Neural cell (in vitro differentiated cells): ENCODE results near the gene BROX. TPM values are rescaled to one million over a fixed set of nuclear protein-coding genes. Genes with fewer than 3 reads are reported as not detected.

Source experiments
- H2AFZ ChIP-seq: fragments of 200-600, 300-800 bp; sonication (generic), shearing (Covaris generic); 2 replicates; pipeline ENCODE4 v1.6.0; 2014; ENCODE audit warnings: low read depth, mild to moderate bottlenecking, antibody characterized with exemption, low read length, moderate library complexity
- H3F3A ChIP-seq: fragments of 200-600 bp; shearing (Covaris generic); 2 replicates; pipeline ENCODE4 v1.6.1; 2016; ENCODE audit warnings: mild to moderate bottlenecking, moderate library complexity, mixed read lengths, antibody characterized with exemption, low read length; ENCODE audit not compliant: insufficient read depth, poor library complexity, severe bottlenecking
- H3K27ac ChIP-seq: fragments of 200-600, 300-800 bp; sonication (generic), shearing (Covaris generic); 2 replicates; pipeline ENCODE4 v1.5.1; 2014; ENCODE audit warnings: mild to moderate bottlenecking, low read length, moderate library complexity
- H3K27me3 ChIP-seq: fragments of 300-800, 200-600 bp; sonication (generic), shearing (Covaris generic); 2 replicates; pipeline ENCODE4 v1.6.0; 2014; ENCODE audit warnings: mild to moderate bottlenecking, low read depth, low read length, moderate library complexity; ENCODE audit not compliant: insufficient read depth
- H3K36me3 ChIP-seq: fragments of 300-800, 200-600 bp; sonication (generic), shearing (Covaris generic); 2 replicates; pipeline ENCODE4 v1.5.1; 2014; ENCODE audit warnings: mild to moderate bottlenecking, antibody characterized with exemption, low read length, moderate library complexity; ENCODE audit not compliant: insufficient read depth
- H3K4me2 ChIP-seq: fragments of 300-800, 200-600 bp; sonication (generic), shearing (Covaris generic); 2 replicates; pipeline ENCODE4 v1.6.0; 2014; ENCODE audit warnings: mild to moderate bottlenecking, low read length
- H3K4me3 ChIP-seq: fragments of 300-800, 200-600 bp; sonication (generic), shearing (Covaris generic); 2 replicates; pipeline ENCODE4 v1.5.1; 2014; ENCODE audit warnings: mild to moderate bottlenecking, low read length, moderate library complexity
- H3K79me2 ChIP-seq: fragments of 200-600 bp; shearing (Covaris generic); replicated peaks from 2 replicates; pipeline ENCODE4 v1.6.0; 2014; ENCODE audit warnings: mild to moderate bottlenecking, low read length, moderate library complexity; ENCODE audit not compliant: insufficient read depth
- H3K9ac ChIP-seq: fragments of 300-800, 200-600 bp; sonication (generic), shearing (Covaris generic); 2 replicates; pipeline ENCODE4 v1.6.1; 2016; ENCODE audit warnings: mild to moderate bottlenecking, low read length, mixed read lengths
- H3K9me2 ChIP-seq: fragments of 200-600 bp; shearing (Covaris generic); 2 replicates; pipeline ENCODE4 v1.6.1; 2016; ENCODE audit warnings: mild to moderate bottlenecking, low read length, mixed read lengths; ENCODE audit not compliant: insufficient read depth
- H3K9me3 ChIP-seq: fragments of 200-600, 300-800 bp; sonication (generic), shearing (Covaris generic); 2 replicates; pipeline ENCODE4 v1.6.1; 2016; ENCODE audit warnings: mild to moderate bottlenecking, mixed run types, low read length, moderate library complexity, mixed read lengths
- H4K20me1 ChIP-seq: fragments of 200-600 bp; shearing (Covaris generic); 2 replicates; pipeline ENCODE4 v1.6.1; 2016; ENCODE audit warnings: mild to moderate bottlenecking, mixed run types; ENCODE audit not compliant: insufficient read depth
- EP300 ChIP-seq: fragments of 450-650 bp; conservative IDR thresholded peaks from 2 replicates; pipeline ENCODE4 v1.6.1; 2014; ENCODE audit warnings: antibody characterized with exemption, mild to moderate bottlenecking, moderate library complexity; ENCODE audit not compliant: poor library complexity, severe bottlenecking
- EZH2 ChIP-seq: fragments of 200-600, 300-800 bp; shearing (Covaris generic), sonication (generic); IDR thresholded peaks from 2 replicates; pipeline ENCODE4 v1.6.1; 2014; ENCODE audit warnings: antibody characterized with exemption, low read length, borderline replicate concordance, mild to moderate bottlenecking; ENCODE audit not compliant: insufficient read depth, poor library complexity, severe bottlenecking
- MXI1 ChIP-seq: fragments of 450-650 bp; conservative IDR thresholded peaks from 2 replicates; pipeline ENCODE4 v1.6.1; 2014; ENCODE audit warnings: antibody characterized with exemption, mild to moderate bottlenecking; ENCODE audit not compliant: poor library complexity, severe bottlenecking
- POLR2AphosphoS5 ChIP-seq: IDR thresholded peaks from 2 replicates; pipeline ENCODE4 v1.6.1; 2012
- RAD21 ChIP-seq: fragments of 450-650 bp; conservative IDR thresholded peaks from 2 replicates; pipeline ENCODE4 v1.6.1; 2014; ENCODE audit warnings: antibody characterized with exemption, mild to moderate bottlenecking, moderate library complexity
- SMC3 ChIP-seq: fragments of 450-650 bp; conservative IDR thresholded peaks from 2 replicates; pipeline ENCODE4 v1.6.1; 2014; ENCODE audit warnings: antibody characterized with exemption, mild to moderate bottlenecking, moderate library complexity; ENCODE audit not compliant: poor library complexity
- TAF1 ChIP-seq: IDR thresholded peaks from 2 replicates; pipeline ENCODE4 v1.6.1; 2012; ENCODE audit warnings: low read depth
- polyA plus RNA-seq: library from polyadenylated mRNA; depleted of rRNA; stranded (reverse); fragments of >200 nt; gene quantifications from 2 replicates; pipeline ENCODE4 v1.2.3, GENCODE V29; 2014
- TF ChIP-seq, protein P1 (sequence below): IDR thresholded peaks from 2 replicates; pipeline ENCODE4 v1.6.1; 2012; ENCODE audit warnings: borderline replicate concordance
- TF ChIP-seq, protein P2 (sequence below): fragments of 450-650 bp; IDR thresholded peaks from 2 replicates; pipeline ENCODE4 v1.5.1; 2014; ENCODE audit warnings: antibody characterized with exemption, mild to moderate bottlenecking, moderate library complexity; ENCODE audit not compliant: poor library complexity, severe bottlenecking

BROX gene
- polyA plus RNA-seq, 1 donor from 2014 or later = 22.6 TPM

DNA sequence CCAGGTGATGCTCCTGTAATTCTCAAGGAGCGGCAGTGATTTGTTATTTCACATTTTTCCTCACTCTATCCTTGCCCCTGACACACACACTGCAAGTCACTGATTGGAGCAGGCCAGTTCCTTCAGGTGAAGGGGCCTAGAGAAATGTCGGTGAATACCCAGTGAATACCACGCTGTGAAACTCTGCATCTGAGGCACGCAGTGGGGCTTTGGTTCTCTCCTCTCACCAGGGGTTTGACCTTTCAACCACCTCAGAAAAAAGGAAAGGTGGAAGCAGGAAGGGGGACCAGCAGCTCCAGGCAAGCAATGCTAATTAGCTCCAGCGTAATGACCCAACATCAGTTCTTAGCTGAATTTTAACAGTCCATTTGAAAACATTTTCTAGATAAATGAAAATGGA is 24.1 kb downstream of the BROX start:
- Histone ChIP-seq H3K9ac (no peak overlapping the region), H4K20me1 (no peaks in the 10 kb centered on the region), H3K27me3 (no peaks in the 10 kb centered on the region), H3K4me3 (no peak overlapping the region), H3K36me3 (no peaks in the 10 kb centered on the region), H2AFZ (no peak overlapping the region), H3F3A (no peaks in the 10 kb centered on the region), H3K79me2 (no peaks in the 10 kb centered on the region), H3K9me2 (no peaks in the 10 kb centered on the region), H3K9me3 (no peaks in the 10 kb centered on the region), H3K27ac (no peak overlapping the region), H3K4me2 (no peak overlapping the region)
- no peak for TF ChIP-seq EZH2
- no peak for TF ChIP-seq EP300
- TF ChIP-seq POLR2AphosphoS5 = no peak
- TF ChIP-seq, protein P1, sequence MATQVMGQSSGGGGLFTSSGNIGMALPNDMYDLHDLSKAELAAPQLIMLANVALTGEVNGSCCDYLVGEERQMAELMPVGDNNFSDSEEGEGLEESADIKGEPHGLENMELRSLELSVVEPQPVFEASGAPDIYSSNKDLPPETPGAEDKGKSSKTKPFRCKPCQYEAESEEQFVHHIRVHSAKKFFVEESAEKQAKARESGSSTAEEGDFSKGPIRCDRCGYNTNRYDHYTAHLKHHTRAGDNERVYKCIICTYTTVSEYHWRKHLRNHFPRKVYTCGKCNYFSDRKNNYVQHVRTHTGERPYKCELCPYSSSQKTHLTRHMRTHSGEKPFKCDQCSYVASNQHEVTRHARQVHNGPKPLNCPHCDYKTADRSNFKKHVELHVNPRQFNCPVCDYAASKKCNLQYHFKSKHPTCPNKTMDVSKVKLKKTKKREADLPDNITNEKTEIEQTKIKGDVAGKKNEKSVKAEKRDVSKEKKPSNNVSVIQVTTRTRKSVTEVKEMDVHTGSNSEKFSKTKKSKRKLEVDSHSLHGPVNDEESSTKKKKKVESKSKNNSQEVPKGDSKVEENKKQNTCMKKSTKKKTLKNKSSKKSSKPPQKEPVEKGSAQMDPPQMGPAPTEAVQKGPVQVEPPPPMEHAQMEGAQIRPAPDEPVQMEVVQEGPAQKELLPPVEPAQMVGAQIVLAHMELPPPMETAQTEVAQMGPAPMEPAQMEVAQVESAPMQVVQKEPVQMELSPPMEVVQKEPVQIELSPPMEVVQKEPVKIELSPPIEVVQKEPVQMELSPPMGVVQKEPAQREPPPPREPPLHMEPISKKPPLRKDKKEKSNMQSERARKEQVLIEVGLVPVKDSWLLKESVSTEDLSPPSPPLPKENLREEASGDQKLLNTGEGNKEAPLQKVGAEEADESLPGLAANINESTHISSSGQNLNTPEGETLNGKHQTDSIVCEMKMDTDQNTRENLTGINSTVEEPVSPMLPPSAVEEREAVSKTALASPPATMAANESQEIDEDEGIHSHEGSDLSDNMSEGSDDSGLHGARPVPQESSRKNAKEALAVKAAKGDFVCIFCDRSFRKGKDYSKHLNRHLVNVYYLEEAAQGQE = no peak
- no peak for TF ChIP-seq RAD21
- TF ChIP-seq TAF1 = no peak
- TF ChIP-seq, protein P2, sequence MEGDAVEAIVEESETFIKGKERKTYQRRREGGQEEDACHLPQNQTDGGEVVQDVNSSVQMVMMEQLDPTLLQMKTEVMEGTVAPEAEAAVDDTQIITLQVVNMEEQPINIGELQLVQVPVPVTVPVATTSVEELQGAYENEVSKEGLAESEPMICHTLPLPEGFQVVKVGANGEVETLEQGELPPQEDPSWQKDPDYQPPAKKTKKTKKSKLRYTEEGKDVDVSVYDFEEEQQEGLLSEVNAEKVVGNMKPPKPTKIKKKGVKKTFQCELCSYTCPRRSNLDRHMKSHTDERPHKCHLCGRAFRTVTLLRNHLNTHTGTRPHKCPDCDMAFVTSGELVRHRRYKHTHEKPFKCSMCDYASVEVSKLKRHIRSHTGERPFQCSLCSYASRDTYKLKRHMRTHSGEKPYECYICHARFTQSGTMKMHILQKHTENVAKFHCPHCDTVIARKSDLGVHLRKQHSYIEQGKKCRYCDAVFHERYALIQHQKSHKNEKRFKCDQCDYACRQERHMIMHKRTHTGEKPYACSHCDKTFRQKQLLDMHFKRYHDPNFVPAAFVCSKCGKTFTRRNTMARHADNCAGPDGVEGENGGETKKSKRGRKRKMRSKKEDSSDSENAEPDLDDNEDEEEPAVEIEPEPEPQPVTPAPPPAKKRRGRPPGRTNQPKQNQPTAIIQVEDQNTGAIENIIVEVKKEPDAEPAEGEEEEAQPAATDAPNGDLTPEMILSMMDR = no peak
- TF ChIP-seq MXI1 = no peak
- no peak for TF ChIP-seq SMC3

DNA sequence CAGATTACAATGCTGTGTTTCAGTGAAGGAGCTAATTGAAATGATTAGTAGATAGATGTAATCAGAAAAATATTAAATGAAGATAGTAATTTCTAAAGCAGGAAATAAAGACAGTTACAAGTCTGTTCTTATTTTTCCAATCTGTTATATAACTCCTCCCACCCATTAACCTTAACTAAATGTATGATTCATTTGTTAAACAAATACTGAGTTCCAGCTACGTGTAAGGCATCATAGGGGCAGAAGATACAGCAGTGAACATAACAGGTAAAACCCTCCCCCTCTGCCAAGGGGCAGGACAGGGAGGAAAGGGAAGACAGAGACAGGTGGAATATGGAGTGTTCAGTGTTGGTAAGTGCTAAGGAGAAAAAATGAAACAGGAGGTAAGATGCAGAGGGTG is 24.6 kb downstream of the BROX start, which contains the start of gene FAM177B:
TSS of gene FAM177B (plus strand) at position 231 of the 400 bp plus-strand sequence. CDS start 9,344 bp downstream, outside the sequence.
- H4K20me1 ChIP-seq = no peaks in the 10 kb centered on the region
- H3K36me3 ChIP-seq = no peaks in the 10 kb centered on the region
- no peaks in the 10 kb centered on the region for H3K27me3 ChIP-seq
- H3K4me2 ChIP-seq = no peak within 1 kb of the TSS
- no peak within 1 kb of the TSS for H3K27ac ChIP-seq
- H3K9me3 ChIP-seq = no peaks in the 10 kb centered on the region
- H3F3A ChIP-seq = no peaks in the 10 kb centered on the region
- no peak within 1 kb of the TSS for H3K4me3 ChIP-seq
- H3K9me2 ChIP-seq = no peaks in the 10 kb centered on the region
- TF ChIP-seq EP300 (no peak), POLR2AphosphoS5 (no peak)
- TF ChIP-seq, protein P1 = no peak
- H3K9ac ChIP-seq = no peak within 1 kb of the TSS
- H3K79me2 ChIP-seq = no peaks in the 10 kb centered on the region
- no peak within 1 kb of the TSS for H2AFZ ChIP-seq
